Astrocyte (in vitro differentiated cells and primary cell): Measurements from ENCODE around the gene ABI1. TPM values are rescaled to one million over a fixed set of nuclear protein-coding genes. Genes with fewer than 3 reads are reported as not detected.

Experiments used
- DNase-seq: peaks from one replicate; pipeline ENCODE4 v3.0.0-alpha.2; 2010; ENCODE audit warnings: low read depth
- FAIRE-seq: peaks from 2 replicates; lab custom pipeline; 2011; peaks lifted over from hg19 to GRCh38; lab: Jason Lieb, UNC
- H2AFZ ChIP-seq: 2 replicates; pipeline ENCODE4 v1.6.0; 2012; ENCODE audit warnings: low read depth, low read length, inconsistent platforms
- H3K27ac ChIP-seq: 2 replicates; pipeline ENCODE4 v1.5.1; 2011; ENCODE audit warnings: low read depth, low read length, inconsistent platforms
- H3K27me3 ChIP-seq: 2 replicates; pipeline ENCODE4 v1.6.0; 2011; ENCODE audit warnings: low read length, inconsistent platforms; ENCODE audit not compliant: insufficient read depth
- H3K36me3 ChIP-seq: 2 replicates; pipeline ENCODE4 v1.5.1; 2011; ENCODE audit warnings: low read length, inconsistent platforms; ENCODE audit not compliant: insufficient read depth
- H3K4me1 ChIP-seq: 2 replicates; pipeline ENCODE4 v1.5.1; 2011; ENCODE audit warnings: low read length, inconsistent platforms; ENCODE audit not compliant: insufficient read depth
- H3K4me2 ChIP-seq: 2 replicates; pipeline ENCODE4 v1.6.0; 2012; ENCODE audit warnings: low read length, inconsistent platforms
- H3K4me3 ChIP-seq: 2 replicates; pipeline ENCODE4 v1.5.1; 2011; ENCODE audit warnings: low read depth, mild to moderate bottlenecking, low read length, inconsistent platforms; ENCODE audit not compliant: insufficient read depth
- H3K79me2 ChIP-seq: 2 replicates; pipeline ENCODE4 v1.6.0; 2012; ENCODE audit warnings: mild to moderate bottlenecking, low read length, inconsistent platforms; ENCODE audit not compliant: insufficient read depth
- H3K9ac ChIP-seq: 2 replicates; pipeline ENCODE4 v1.6.0; 2012; ENCODE audit warnings: mild to moderate bottlenecking, low read length, inconsistent platforms
- H3K9me3 ChIP-seq: 2 replicates; pipeline ENCODE4 v1.5.1; 2012; ENCODE audit warnings: low read depth, mild to moderate bottlenecking, low read length, inconsistent platforms; ENCODE audit not compliant: insufficient read depth
- H4K20me1 ChIP-seq: 2 replicates; pipeline ENCODE4 v1.6.0; 2012; ENCODE audit warnings: low read length, inconsistent platforms; ENCODE audit not compliant: insufficient read depth
- H3K27ac Mint-ChIP-seq: one replicate; pipeline ENCODE4 v1.8.0; 2021; ENCODE audit warnings: mild to moderate bottlenecking, mixed read lengths; ENCODE audit not compliant: unreplicated experiment
- H3K27me3 Mint-ChIP-seq: one replicate; pipeline ENCODE4 v1.8.0; 2021; ENCODE audit warnings: low read depth, mixed read lengths; ENCODE audit not compliant: unreplicated experiment
- H3K36me3 Mint-ChIP-seq: one replicate; pipeline ENCODE4 v1.8.0; 2021; ENCODE audit warnings: low read depth, mixed read lengths; ENCODE audit not compliant: unreplicated experiment
- H3K4me1 Mint-ChIP-seq: one replicate; pipeline ENCODE4 v1.8.0; 2021; ENCODE audit warnings: low read depth, mixed read lengths; ENCODE audit not compliant: unreplicated experiment
- H3K4me3 Mint-ChIP-seq: one replicate; pipeline ENCODE4 v1.8.0; 2021; ENCODE audit warnings: mild to moderate bottlenecking, moderate library complexity, mixed read lengths; ENCODE audit not compliant: unreplicated experiment
- H3K9me3 Mint-ChIP-seq: one replicate; pipeline ENCODE4 v1.8.0; 2021; ENCODE audit warnings: mild to moderate bottlenecking, mixed read lengths; ENCODE audit not compliant: unreplicated experiment
- CTCF ChIP-seq: IDR thresholded peaks from 2 replicates; pipeline ENCODE4 v1.5.1; 2011; ENCODE audit warnings: low read depth, mild to moderate bottlenecking, inconsistent platforms, low read length, moderate library complexity; ENCODE audit not compliant: insufficient read depth
- EZH2 ChIP-seq: IDR thresholded peaks from 2 replicates; pipeline ENCODE4 v1.6.1; 2012; ENCODE audit warnings: mild to moderate bottlenecking, low read length, inconsistent platforms; ENCODE audit not compliant: insufficient read depth
- total RNA-seq: library from RNA; stranded (reverse); gene quantifications from 2 replicates; pipeline ENCODE4 v1.2.1, GENCODE V29; 2021

The ABI1 gene
- total RNA-seq, 1 donor from 2014 or later, result 65.1 TPM

GRCh38 chr10:26824015-26824690 is 36.6 kb downstream of the ABI1 start:
- Histone ChIP-seq H3K36me3 (peaks cover 2% of the 10 kb centered on the region), H3K27ac (no peak overlapping the region), H3K79me2 (peaks cover 92% of the 10 kb centered on the region), H3K9me3 (no peaks in the 10 kb centered on the region), H3K27me3 (no peaks in the 10 kb centered on the region), H3K4me3 (no peak overlapping the region), H4K20me1 (peaks cover 61% of the 10 kb centered on the region), H3K9ac (no peak overlapping the region), H3K4me1 (no peaks in the 10 kb centered on the region), H3K4me2 (no peak overlapping the region), H2AFZ (no peak overlapping the region)
- TF ChIP-seq CTCF (no peak), EZH2 (no peak)
- Mint-ChIP-seq H3K27me3 (no peaks in the 10 kb centered on the region), H3K4me1 (peaks cover 1% of the 10 kb centered on the region), H3K9me3 (no peaks in the 10 kb centered on the region), H3K36me3 (peaks cover 2% of the 10 kb centered on the region), H3K4me3 (no peak overlapping the region), H3K27ac (no peak overlapping the region)
- DNase-seq, result no peak
- no peak for FAIRE-seq

GRCh38 chr10:26821699-26822570 is 38.8 kb downstream of the ABI1 start:
- Histone ChIP-seq H3K9ac (no peak overlapping the region), H4K20me1 (peaks cover 67% of the 10 kb centered on the region), H3K27ac (no peak overlapping the region)

More at GRCh38 chr10:26821699-26822570, 38.8 kb downstream of the ABI1 start:
- Mint-ChIP-seq H3K27me3 (no peaks in the 10 kb centered on the region), H3K27ac (no peak overlapping the region), H3K9me3 (no peaks in the 10 kb centered on the region), H3K4me1 (peaks cover 1% of the 10 kb centered on the region), H3K36me3 (peaks cover 2% of the 10 kb centered on the region), H3K4me3 (no peak overlapping the region)
- H3K9me3 ChIP-seq, result no peaks in the 10 kb centered on the region
- TF ChIP-seq EZH2 (no peak), CTCF (no peak)
- peaks cover 2% of the 10 kb centered on the region for H3K36me3 ChIP-seq
- no peaks in the 10 kb centered on the region for H3K27me3 ChIP-seq
- H3K79me2 ChIP-seq, result peaks cover 94% of the 10 kb centered on the region
- DNase-seq (peak; percentile 37), FAIRE-seq (peak; percentile 78)
- H3K4me3 ChIP-seq, result no peak overlapping the region
- no peak overlapping the region for H3K4me2 ChIP-seq
- H2AFZ ChIP-seq, result no peak overlapping the region
- no peaks in the 10 kb centered on the region for H3K4me1 ChIP-seq
